NCI-H510A (cell line): ENCODE data around the gene MGME1.
"Not testable (repeated sequence)": the region's sequence is repeated elsewhere in the genome, so short reads cannot be mapped to it uniquely, and the experiment has no call there.

ENCODE experiments used
- DNase-seq: peaks from one replicate; lab custom pipeline; 2025; lab: John Stamatoyannopoulos, UW

The MGME1 gene

DNA sequence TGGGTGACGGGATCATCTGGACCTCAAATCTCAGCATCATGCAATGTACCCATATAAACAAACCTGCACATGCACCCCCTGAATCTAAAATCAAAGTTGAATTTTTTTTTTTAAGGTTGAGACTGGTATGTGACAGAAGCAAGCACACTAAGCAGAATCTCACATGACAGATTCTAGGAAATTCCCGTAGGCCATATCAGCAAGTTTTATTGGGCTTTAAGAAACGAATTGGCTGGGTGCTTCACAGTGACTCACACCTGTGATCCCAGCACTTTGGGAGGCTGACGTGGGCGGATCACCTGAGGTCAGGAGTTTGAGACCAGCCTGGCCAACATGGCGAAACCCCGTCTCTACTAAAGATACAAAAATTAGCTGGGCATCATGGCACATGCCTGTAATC lies 58.2 kb downstream of the MGME1 start:
- DNase-seq: not testable (repeated sequence)

DNA sequence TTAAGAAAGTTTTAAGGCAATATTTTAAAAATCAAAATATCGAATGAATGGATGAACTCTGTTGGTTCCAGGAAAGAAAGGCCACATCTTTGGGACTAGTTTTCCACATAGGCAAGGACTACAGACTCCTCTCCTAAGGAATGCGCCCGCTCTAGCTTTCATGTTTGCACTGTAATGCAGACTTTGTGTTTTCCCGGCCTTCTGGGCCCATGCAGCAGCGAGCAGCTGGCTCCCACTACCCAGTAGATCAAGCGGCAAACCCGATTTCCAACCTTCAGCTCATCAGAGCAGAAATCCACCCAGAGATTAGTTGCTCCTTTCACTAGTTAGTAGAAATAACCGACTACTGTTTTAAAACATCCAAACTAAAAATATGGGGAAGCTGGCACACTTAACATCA lies 61.2 kb downstream of the MGME1 start:
- DNase-seq: no peak

- no peak for DNase-seq
Observed at GRCh38 chr20:18031050-18031449, 62.2 kb downstream of the MGME1 start.

DNA sequence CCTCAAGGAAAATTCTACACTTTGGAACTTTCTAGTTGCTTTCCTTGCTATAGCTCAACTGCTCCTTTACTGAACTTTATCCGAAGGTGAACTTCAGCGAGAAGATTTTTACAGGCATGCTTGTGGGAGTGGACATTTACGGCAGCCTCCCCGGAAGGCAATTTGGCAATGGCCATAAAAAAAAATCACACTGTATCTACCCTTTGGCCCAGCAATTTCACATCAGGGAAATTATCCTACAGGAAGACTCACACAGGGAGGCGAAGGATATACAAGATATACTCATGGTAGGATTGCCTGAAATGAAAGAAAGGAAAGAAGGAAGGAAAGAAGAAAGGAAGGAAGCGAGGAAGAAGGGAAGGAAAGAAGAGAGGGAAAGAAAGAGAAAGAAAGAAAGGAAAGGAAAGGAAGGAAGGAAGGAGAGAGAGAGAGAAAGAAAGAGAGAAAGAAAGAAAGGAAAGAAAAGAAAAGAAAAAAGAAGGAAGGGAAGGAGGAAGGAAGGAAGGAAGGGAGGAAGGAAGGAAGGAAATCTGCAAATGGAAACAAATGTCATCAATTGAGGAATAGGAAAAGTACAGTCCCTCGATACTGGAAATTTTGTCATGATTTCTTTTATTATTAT lies 63.2 kb downstream of the MGME1 start:
- no peak for DNase-seq

DNA sequence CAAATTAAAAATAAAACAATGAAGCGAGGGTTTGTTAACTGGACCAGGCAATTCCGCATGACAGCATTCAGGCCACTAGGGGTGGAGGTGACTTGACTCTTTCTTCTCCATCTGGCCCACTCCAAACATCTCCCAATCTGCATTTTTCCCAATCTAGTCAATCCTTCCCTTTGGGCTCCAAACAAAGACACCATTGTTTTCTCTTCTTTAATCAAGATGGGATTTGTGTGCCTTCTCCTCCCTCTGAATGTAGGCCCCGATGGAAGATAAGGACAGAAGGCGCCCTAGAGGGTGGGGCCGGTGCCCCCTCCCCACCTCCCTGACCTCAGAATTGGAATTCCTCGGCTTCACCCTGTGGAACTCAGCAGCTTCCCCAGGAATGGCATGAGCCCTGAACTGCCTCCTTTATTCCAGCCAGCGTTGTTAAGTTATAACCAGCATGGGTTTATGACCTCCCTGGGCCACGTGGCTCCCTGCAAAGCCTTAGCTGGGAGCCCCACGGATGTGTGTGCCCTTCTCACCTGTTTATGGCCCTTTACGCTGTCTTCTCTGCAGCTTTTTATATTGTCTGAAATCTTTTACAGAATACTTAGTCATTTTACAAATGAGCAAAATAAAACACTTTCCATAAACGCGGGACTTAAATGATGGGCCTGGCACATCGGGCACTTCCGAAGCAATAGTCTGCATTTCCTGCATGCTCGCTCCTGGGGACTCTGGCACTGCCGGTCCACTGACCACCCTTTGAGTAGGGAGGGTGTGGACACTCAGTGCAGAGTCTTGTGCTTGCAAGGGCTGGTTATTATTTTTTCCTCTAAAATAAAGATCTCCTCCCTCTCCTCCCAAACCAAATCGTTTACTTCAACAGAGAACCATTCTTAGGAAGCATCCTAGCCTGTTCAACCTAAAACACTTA lies 64.4 kb downstream of the MGME1 start:
- DNase-seq: no peak

GRCh38 chr20:18034039-18034438 lies 65.2 kb downstream of the MGME1 start:
- DNase-seq: no peak

GRCh38 chr20:18039063-18039462 lies 70.2 kb downstream of the MGME1 start:
- no peak for DNase-seq
